Endodermal cell (in vitro differentiated cells): ENCODE results near the gene CCDC122. TPM values are rescaled to one million over a fixed set of nuclear protein-coding genes. Genes with fewer than 3 reads are reported as not detected.

ENCODE experiments used
- DNase-seq: peaks from one replicate; pipeline ENCODE4 v3.0.0-alpha.2; 2017
- H3K27ac ChIP-seq: 2 replicates; pipeline ENCODE4 v1.5.1; 2013; ENCODE audit warnings: mild to moderate bottlenecking, low read depth, low read length, moderate library complexity
- H3K27me3 ChIP-seq: 2 replicates; pipeline ENCODE4 v1.6.1; 2013; ENCODE audit warnings: mild to moderate bottlenecking, low read length, moderate library complexity; ENCODE audit not compliant: insufficient read depth, control insufficient read depth, poor library complexity, severe bottlenecking
- H3K36me3 ChIP-seq: 2 replicates; pipeline ENCODE4 v1.7.0; 2013; ENCODE audit warnings: mild to moderate bottlenecking, low read length, moderate library complexity; ENCODE audit not compliant: control insufficient read depth, insufficient read depth
- H3K4me1 ChIP-seq: one replicate; pipeline ENCODE4 v1.7.0; 2013; ENCODE audit warnings: low read length; ENCODE audit not compliant: control insufficient read depth, insufficient read depth
- H3K4me3 ChIP-seq: 2 replicates; pipeline ENCODE4 v1.5.1; 2013; ENCODE audit warnings: mild to moderate bottlenecking, low read length, moderate library complexity
- H3K9ac ChIP-seq: 2 replicates; pipeline ENCODE4 v1.6.1; 2013; ENCODE audit warnings: mild to moderate bottlenecking, low read length, moderate library complexity; ENCODE audit not compliant: poor library complexity, severe bottlenecking; ENCODE audit errors: extremely low read depth
- H3K9me3 ChIP-seq: 2 replicates; pipeline ENCODE4 v1.6.1; 2013; ENCODE audit warnings: mild to moderate bottlenecking, low read length, moderate library complexity; ENCODE audit not compliant: control insufficient read depth
- H3K27ac Mint-ChIP-seq: 2 replicates; pipeline ENCODE4 v1.8.0; 2020; ENCODE audit warnings: mixed read lengths
- H3K27me3 Mint-ChIP-seq: 2 replicates; pipeline ENCODE4 v1.8.0; 2021; ENCODE audit warnings: mild to moderate bottlenecking, mixed read lengths; ENCODE audit not compliant: insufficient read depth
- H3K36me3 Mint-ChIP-seq: 2 replicates; pipeline ENCODE4 v1.8.0; 2020; ENCODE audit warnings: low read depth, mixed read lengths
- H3K4me1 Mint-ChIP-seq: 2 replicates; pipeline ENCODE4 v1.8.0; 2020; ENCODE audit warnings: mixed read lengths
- H3K4me3 Mint-ChIP-seq: 2 replicates; pipeline ENCODE4 v1.8.0; 2020; ENCODE audit warnings: mild to moderate bottlenecking, moderate library complexity, mixed read lengths
- H3K9me3 Mint-ChIP-seq: 2 replicates; pipeline ENCODE4 v1.8.0; 2020; ENCODE audit warnings: mild to moderate bottlenecking, mixed read lengths
- WGBS, 2 experiments: methylation state at CpG; one replicate each; pipeline versions ENCODE4 v1.1.5 to v1.1.7; 2013; ENCODE audit warnings: missing lambda C conversion rate in 2 of 2, mixed read lengths in 1 of 2; ENCODE audit not compliant: insufficient coverage in 1 of 2, insufficient read length in 1 of 2; 5-methylcytosine and 5-hydroxymethylcytosine counted together
- long read RNA-seq, 4 experiments: library from polyadenylated mRNA in 2 of 4; library from RNA in 1 of 4; library from capped mRNA in 1 of 4; stranded (forward) in 3 of 4; unstranded in 1 of 4; transcript quantifications; one replicate each; pipeline ENCODE4 v2.0.0, GENCODE V29; 2020 to 2021; ENCODE audit warnings: inconsistent platforms in 1 of 4
- polyA plus RNA-seq, 2 experiments: library from polyadenylated mRNA; stranded (reverse); fragments of 50-300 nt; gene quantifications; one replicate each; pipeline ENCODE4 v1.2.3, GENCODE V29; 2013
- total RNA-seq, 2 donors: library from RNA; stranded (reverse); fragmentation: NEBNext Ultra II Directional in 1 of 2; extraction: Animal tissue kit (Norgen Biotek cat#: 25700) in 1 of 2; gene quantifications; 2 replicates in 1 of 2; 3 replicates in 1 of 2; pipeline ENCODE4 v1.2.1, GENCODE V29; 2021
- TF ChIP-seq, protein P1 (sequence below): fragments of 200-600 bp; sonication (generic); conservative IDR thresholded peaks from 2 replicates; pipeline ENCODE4 v1.5.0; 2021; ENCODE audit warnings: antibody characterized with exemption, mild to moderate bottlenecking

CCDC122 gene
- 10 to 100 TPM; 10.2 to 11.5 TPM for total RNA-seq
- polyA plus RNA-seq (2013, experiment 1 of 2), result 6.8 TPM
- 4.4 TPM for polyA plus RNA-seq (2013, experiment 2 of 2)
- long read RNA-seq, experiment 1, partial matches to known transcripts, result 0 of 5 reads
- long read RNA-seq, experiment 1, other reads (novel, unspliced or antisense), result 5 of 5 reads
- long read RNA-seq, experiment 2, partial matches to known transcripts, result 0 of 9 reads
- long read RNA-seq, experiment 2, other reads (novel, unspliced or antisense), result 7 of 9 reads
- long read RNA-seq, experiment 3, partial matches to known transcripts, result 1 of 7 reads
- long read RNA-seq, experiment 3, other reads (novel, unspliced or antisense), result 4 of 7 reads
- long read RNA-seq, experiment 4, partial matches to known transcripts, result 1 of 5 reads
- long read RNA-seq, experiment 4, other reads (novel, unspliced or antisense), result 2 of 5 reads

DNA sequence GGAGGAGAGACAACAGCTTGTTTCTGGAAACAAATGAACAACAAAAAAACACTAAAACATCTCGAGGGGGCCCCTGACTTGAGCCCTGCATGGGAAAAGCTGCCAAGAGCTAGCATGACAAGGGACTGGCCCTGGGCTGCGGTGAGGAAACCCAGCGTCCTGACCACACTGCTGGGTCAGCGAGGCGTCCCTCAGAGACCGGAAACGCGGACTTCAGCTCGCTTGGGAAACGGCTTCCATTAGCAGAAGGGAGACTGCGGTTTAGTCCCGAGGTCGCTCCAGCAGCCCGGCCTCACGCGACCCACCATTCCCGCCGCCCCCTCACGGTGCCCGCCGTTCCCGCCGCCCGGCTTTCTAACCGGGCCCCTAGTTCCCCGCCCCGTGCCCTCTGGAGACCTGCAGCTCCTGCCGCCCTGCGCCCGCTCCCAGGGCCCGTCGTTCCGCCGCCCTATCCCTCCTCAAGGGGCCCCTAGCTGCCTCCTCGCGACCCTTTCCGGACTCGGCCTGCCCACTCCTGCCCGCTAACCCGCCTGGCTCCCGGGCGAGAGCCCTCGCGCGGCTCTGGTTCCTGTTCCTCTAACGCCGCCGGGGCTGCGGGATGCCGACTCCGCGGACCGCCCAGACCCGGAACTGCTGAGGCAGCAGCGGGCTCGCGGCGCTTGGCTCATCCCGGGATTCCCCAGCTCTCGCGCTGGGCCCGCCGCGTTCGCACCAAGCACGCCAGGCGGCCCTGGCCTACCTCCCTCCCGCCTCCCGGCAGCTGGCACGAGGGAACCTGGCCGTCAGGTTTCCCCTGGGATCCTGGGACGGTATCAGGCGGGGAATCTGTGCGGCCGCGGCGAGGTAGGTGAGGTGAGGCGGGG lies at the start of gene CCDC122:
CCDC122 (minus strand) TSS at position 849 of the 863 bp plus-strand sequence. CDS start 10,364 bp downstream, outside the sequence.
- Histone ChIP-seq H3K9ac (peak within 1 kb of the TSS; percentile 60), H3K36me3 (no peaks in the 10 kb centered on the region), H3K27ac (no peak within 1 kb of the TSS), H3K4me1 (no peaks in the 10 kb centered on the region), H3K27me3 (peaks cover 15% of the 10 kb centered on the region), H3K9me3 (peaks cover 9% of the 10 kb centered on the region), H3K4me3 (peak within 1 kb of the TSS; percentile 84)
- peaks cover 3% of the 10 kb centered on the region for H3K9me3 Mint-ChIP-seq
- peak within 1 kb of the TSS; percentile 93 for H3K27ac Mint-ChIP-seq
- no peaks in the 10 kb centered on the region for H3K36me3 Mint-ChIP-seq
- TF ChIP-seq, protein P1, sequence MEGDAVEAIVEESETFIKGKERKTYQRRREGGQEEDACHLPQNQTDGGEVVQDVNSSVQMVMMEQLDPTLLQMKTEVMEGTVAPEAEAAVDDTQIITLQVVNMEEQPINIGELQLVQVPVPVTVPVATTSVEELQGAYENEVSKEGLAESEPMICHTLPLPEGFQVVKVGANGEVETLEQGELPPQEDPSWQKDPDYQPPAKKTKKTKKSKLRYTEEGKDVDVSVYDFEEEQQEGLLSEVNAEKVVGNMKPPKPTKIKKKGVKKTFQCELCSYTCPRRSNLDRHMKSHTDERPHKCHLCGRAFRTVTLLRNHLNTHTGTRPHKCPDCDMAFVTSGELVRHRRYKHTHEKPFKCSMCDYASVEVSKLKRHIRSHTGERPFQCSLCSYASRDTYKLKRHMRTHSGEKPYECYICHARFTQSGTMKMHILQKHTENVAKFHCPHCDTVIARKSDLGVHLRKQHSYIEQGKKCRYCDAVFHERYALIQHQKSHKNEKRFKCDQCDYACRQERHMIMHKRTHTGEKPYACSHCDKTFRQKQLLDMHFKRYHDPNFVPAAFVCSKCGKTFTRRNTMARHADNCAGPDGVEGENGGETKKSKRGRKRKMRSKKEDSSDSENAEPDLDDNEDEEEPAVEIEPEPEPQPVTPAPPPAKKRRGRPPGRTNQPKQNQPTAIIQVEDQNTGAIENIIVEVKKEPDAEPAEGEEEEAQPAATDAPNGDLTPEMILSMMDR, result no peak
- WGBS, 2 experiments, result 0% methylated on average over 8 to 77 of the region's 78 CpGs
- H3K27me3 Mint-ChIP-seq, result peaks cover 18% of the 10 kb centered on the region
- peak; percentile 92 for DNase-seq
- peaks cover 23% of the 10 kb centered on the region for H3K4me1 Mint-ChIP-seq
- H3K4me3 Mint-ChIP-seq, result peak within 1 kb of the TSS; percentile 85

DNA sequence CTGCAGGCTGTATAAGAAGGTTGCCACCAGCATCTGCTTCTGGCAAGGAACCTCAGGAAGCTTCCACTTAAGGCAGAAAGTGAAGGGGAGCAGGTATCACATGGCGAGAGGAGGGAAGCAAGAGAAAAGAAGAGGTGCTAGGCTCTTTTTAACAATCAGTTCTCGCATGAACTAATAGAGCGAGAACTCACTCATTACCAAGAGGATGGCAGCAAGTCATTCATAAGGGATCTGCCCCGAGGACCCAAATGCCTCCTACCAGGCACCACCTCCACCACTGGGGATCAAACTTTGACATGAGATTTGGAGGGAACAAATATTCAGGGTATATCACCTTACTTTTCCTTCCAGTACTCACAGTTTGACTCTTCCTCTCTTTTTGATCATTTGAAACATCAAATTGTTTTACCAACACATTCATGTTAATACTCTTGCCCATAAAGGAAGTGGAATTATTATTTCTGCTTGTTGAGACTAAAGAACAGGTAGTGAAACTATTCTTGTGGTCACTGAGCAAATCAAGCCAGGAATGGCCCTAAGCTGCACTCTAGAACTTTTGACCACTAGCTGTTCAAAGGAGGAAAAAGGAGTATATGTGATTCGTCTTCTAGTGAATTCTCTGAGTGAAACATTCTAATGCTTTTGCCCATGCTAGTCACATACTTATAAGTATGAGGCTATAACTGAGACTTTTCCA lies 45.2 kb upstream of the CCDC122 start:
- Histone ChIP-seq H3K27me3 (no peaks in the 10 kb centered on the region), H3K9ac (no peak overlapping the region), H3K27ac (no peak overlapping the region), H3K4me3 (no peak overlapping the region), H3K36me3 (no peaks in the 10 kb centered on the region), H3K4me1 (no peaks in the 10 kb centered on the region), H3K9me3 (no peaks in the 10 kb centered on the region)
- no peak for DNase-seq
- Mint-ChIP-seq H3K4me3 (no peak overlapping the region), H3K27ac (no peak overlapping the region), H3K36me3 (no peaks in the 10 kb centered on the region), H3K9me3 (no peaks in the 10 kb centered on the region), H3K27me3 (no peaks in the 10 kb centered on the region), H3K4me1 (no peaks in the 10 kb centered on the region)
- TF ChIP-seq, protein P1, result no peak
- WGBS, 2 experiments, result 90% methylated on average over 2 to 5 of the region's 5 CpGs

DNA sequence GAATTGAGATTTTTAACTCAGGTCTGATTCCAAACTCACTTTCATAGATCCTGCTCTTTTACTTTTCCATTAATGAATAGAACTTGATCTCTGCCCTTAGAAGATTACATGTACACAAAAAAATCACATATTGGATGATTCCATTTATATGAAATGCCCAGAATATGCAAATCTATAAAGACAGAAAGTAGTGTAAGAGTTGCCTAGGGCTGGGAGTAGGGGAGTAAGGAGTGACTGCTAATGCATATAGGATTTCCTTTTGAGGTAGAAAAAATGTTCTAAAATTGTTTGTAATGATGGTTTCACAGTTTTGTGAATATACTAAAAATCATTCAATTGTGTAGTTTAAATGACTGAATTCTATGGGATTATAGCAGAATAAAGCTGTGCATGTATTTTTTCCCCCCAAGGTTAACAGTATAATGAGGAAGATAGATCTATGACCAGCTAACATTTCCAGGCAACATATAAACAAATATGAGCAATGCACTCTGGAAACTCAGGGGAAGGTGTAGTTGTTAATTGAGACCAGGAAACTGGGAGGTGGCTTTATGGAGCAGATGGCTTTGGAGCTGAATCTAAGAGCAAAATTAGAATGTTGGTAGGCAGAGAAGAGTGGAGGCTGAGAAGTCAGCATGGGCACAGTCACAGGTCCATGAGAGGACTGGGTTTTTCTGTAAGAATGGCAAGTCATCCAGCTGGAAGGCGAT lies 41.6 kb upstream of the CCDC122 start:
- DNase-seq, result no peak
- no peaks in the 10 kb centered on the region for H3K4me1 ChIP-seq
- Mint-ChIP-seq H3K36me3 (no peaks in the 10 kb centered on the region), H3K4me3 (no peak overlapping the region), H3K27ac (no peak overlapping the region), H3K9me3 (no peaks in the 10 kb centered on the region), H3K27me3 (no peaks in the 10 kb centered on the region), H3K4me1 (no peaks in the 10 kb centered on the region)
- no peak overlapping the region for H3K27ac ChIP-seq
- H3K4me3 ChIP-seq, result no peak overlapping the region
- H3K9me3 ChIP-seq, result no peaks in the 10 kb centered on the region
- WGBS, 2 experiments, result 86 to 100% methylated on average over 1 of the region's 1 CpG
- H3K9ac ChIP-seq, result no peak overlapping the region
- H3K36me3 ChIP-seq, result no peaks in the 10 kb centered on the region
- TF ChIP-seq, protein P1, result no peak
- H3K27me3 ChIP-seq, result no peaks in the 10 kb centered on the region
